ENCODE measurements around the gene PROX2.

The PROX2 gene

DNA sequence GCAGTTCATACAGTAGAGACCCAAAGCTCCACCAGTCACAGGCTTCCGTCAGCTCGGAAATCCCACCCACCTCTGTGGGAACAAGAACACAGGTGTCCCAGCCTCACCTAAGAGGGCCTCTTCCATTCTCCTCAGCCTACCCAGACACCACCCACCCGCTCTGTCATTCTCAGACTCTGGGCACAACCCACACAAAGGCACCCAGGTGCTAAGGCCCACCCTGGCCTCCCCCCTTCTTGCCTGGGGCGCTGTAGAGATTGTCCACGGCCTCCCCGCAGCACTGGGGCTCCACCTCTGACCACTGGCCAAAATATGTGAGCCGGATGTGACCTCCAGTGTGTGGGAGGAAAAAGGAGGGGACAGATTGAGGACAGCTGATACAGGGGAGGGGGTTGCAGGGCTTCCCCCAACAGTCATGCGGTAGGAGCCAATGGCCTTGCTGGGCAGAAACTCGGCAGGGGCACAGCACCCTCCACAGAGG is 33.0 kb upstream of the PROX2 start:
- no peak for DNase-seq

DNA sequence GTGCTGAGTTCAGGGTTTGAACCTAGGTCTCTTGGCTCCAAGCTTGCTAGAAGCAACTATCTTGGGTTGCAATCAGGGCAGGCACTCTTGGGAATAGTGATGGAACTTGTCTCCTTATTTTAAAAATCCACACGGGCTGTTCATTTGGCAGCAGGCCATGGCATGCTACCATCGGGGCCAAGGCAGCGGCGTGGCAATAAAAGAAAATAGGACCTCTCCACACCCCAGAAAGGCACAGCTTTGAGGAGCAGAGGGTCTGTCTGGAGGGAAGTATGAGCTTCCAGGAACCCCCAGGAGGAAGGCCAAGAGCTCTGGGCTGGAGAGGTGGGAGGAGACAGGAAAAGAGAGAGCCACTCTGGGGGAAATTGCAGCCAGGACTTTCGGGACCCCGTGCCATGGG is 31.8 kb upstream of the PROX2 start:
- DNase-seq, result no peak

DNA sequence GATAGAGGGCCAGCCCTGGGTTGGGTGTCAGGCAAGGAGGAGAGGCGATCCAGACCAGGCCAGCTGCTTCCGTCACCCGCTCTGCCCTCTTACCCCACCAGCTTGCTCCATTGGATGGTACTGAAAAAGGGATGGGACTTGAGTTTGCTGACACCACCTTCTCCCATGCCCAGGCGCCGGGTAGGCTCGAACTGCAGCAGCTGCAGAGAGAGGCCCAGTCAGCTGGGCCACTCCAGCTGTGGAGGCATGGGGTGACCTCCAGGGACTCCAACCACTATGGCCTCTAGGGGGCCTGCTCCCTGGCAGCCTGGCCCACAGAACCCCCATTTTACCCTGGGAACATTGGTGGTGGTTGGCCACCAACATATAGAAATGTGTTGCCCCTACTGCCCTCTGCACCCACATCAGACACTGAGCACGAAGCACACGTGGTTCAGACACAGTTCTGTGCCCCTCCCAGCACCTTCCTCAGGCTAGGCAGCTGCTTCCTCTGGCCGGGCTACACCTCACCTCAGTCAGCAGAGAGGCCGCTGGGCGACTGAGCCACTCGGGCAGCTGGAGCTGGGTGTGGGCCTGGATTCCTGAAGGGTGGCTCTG is 31.1 kb upstream of the PROX2 start:
- DNase-seq, result no peak

DNA sequence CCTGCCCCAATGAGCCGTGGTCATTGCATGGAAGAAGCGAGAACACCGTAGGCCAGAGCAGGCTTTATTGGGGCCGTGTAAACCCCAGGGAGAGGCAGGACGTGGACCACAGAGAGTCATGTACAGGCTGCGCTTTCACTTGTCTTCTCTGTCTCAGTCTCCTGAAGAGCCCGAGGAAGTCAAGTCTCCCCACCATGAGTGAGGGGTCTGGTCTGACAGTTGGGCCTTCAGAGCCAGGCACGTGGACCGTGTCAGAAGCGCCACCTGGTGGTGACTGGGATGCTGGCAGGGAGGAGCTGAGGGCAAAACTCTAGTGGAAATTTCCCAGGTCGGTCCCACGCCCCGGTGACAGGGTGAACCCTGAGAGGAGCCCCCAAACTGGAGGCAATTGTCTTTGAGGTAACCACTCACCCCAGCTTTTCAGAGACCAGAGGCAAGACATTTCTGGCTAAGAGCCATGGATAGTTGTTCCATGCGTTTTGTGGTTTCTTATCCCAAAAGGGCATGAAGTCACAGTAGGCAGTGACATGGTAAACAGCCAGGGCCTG is 29.7 kb upstream of the PROX2 start:
- no peak for DNase-seq

DNA sequence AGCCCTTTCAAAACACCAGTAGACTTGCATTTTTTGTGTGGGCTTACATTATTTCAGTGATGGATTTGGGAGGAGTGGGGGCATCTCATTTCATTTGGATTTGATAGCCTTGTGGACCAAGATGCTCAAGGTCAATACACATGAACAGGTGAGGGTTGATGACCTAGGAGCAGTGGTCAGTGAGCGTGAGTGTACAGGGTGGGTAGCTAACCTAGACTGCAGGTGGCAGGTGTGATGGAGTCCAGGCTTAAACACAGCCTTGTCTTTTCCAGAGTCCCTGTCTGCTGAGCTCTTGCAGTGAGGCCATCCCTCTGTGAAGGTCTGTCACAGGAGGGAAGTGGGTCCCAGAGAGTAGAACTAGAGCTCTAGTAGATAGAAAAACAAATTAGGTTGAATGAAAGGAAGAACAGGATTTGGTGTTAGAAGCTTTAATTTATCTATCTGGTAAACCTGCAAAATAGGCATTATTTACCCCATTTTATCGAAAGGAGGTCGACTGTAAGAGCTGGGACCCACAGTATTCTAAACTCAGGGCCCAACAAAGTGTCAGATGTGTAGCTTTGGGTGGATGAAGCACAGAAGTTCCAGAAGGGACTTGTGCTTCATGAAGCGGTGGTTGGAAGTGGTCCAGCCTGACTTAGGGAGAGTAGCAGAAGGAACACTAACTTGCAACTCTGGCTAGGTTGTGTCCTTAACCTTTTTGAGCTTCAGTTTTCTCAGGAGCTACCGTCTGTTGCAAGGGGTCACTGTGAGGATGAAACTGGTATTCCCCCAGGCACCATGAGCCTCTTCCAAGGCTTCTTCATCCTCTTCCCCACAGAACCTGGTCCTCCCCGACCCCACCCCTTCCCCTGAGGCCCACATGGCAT is 28.9 kb upstream of the PROX2 start:
- no peak for DNase-seq

DNA sequence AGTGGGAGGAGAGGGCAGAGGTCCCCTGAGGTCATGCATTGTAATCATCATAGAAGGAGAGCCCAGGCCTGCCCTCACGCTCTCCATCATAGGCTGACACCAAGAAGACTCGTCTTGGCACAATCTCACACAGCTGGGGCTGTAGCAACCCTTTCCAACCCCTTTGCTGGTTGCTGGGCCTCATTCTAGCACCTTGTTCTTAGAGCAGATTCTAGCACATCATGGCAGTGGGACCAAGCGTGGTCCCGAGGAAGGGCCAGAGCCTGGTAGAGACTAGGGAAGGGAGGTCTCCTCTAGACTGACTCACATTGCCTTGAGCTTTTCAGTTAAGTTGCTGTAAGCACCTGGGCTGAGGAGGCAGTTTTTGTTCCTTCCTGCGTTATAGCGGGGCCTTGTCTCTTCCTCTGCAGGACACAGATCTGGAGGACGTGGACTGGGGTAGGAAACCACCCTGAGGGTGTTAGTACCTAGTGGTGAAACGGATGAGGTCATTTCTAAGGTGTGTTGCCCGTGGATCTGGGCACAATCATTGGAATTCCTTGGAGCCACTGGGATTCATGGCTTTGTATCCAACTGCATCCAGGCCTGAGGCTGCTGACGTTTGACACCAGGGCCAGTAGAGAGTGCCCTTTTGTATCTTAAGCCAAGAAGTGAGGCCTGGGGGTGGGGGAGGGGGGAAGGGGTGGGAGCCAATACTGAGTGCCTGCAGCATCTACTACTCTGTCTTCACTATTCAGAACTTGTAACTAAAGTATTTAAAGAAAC is 27.2 kb upstream of the PROX2 start:
- DNase-seq, result no peak

DNA sequence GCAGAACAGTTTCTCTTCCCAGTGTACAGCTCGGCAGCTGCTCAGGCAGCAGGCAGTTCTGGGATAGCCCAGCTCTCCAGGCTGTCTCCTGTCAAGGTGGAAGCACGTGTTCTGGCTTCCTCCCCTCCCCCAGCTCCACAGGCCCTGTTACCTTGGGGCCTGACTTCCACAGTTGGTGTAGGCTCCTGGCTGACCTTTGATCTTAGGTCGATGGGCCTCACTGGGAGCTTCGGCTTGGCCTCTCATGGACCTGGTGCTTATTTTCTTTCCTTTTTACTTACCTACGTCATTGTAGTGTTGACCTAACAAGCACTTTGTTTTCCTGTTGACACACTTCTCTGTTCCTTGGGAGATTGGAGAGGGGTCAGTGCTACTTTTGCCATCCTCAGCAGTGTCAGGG is 22.7 kb upstream of the PROX2 start:
- no peak for DNase-seq

DNA sequence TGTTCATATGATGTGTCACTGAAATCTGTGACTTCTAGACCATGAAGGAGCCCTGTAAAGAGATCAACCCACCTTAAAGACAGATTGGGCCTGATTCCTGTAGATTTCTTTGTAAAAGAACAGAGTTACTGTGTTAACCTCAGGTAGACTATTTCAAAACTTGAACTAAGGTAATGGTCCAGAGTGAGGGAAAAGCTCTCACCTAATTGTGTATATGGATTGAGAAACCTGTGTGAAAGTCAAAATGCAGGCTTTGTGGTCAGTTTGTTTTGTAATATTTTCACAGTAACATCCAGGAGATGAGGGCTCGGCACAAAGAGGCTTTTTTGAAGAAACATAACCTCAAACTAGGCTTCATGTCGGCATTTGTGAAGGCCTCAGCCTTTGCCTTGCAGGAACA is 22.1 kb upstream of the PROX2 start:
- no peak for DNase-seq

DNA sequence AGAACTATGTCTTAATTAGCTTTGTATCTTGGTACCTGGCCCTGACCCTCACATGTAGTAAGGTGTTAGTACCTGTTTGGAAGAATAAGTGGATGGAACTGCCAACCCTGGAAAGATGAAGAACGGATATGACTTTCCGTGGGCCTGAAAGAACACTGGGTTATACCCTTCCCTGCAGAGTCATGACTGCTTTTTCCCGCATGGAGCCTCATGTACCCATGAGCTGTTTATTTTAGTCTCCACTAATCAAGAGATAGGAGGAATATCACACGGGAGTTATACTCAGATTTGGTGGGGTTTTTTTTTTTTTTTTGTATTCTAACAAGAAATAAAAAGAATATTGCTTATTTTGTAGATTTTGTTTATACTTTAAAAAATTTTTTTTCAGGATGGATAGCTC is 21.7 kb upstream of the PROX2 start:
- DNase-seq, result no peak

DNA sequence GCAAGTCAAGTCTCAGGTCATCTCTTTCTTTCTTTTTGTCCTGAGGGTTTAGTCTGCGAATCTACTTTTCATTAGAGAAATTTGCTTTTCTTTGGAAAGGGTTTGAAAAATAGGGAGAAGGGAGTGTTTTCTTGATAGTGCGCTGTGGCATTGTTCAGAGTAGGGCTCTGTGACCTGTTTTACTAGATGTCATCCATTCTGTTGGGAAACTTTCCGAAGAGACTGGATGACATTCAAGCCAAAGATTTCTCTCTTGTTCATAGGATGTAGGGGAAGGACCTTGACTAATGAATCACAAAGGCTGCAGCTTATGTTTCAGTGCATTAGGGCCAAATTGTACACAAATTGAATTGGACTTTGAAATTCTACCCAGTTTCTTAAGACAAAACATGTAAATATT is 20.5 kb upstream of the PROX2 start:
- DNase-seq, result no peak

DNA sequence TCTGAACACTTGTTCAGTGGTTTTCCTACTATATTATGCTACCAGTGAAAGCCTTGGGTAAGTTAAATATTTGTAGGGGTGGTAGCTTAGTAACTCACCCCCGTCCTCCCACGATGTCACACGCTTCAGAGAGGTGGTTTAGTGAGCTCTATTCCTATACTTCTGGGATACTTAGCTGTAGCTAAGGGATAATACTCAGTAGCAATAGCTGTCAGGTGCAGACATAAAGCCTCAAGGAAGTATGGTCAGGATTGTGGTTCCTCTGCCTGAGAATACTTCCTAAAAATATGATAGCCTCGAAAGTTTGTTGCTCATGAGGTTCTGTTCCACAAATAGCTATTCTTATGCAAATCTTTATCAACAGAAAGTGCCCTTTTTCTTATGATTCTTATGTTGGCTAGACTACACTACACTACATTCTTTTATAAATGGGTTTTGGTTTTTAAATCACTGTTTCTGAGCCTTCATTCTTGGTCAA is 17.7 kb upstream of the PROX2 start:
- no peak for DNase-seq

DNA sequence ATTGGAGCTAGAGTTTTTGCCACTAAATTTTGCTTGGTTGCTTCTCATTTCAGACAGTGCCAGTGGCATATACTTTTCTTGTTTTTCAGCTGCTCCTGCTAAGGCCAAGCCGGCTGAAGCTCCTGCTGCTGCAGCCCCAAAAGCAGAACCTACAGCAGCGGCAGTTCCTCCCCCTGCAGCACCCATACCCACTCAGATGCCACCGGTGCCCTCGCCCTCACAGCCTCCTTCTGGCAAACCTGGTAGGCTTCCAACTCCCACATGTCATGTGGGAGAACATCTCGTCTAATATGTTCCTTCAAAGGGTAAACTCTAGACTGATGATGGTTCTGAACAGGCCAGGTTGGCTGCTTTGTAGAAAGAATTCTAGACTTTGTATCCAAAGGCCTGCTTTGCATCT is 16.8 kb upstream of the PROX2 start:
- DNase-seq, result no peak

DNA sequence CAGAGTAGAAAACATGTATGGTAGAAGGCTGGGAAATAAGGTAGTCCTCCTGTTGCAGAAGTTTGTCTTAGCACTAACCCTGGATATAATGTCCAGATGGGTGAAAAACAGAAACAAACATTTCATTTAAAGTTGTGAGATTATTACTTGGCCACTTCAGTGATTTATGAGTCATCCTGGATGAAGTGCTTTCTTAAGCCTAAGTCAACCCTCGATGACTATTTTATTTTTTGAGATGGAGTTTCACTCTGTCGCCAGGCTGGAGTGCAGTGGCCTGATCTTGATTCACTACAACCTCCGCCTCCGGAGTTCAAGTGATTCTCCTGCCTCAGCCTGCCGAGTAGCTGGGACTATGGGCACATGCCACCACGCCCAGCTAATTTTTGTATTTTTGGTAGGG is 15.9 kb upstream of the PROX2 start:
- DNase-seq, result no peak

DNA sequence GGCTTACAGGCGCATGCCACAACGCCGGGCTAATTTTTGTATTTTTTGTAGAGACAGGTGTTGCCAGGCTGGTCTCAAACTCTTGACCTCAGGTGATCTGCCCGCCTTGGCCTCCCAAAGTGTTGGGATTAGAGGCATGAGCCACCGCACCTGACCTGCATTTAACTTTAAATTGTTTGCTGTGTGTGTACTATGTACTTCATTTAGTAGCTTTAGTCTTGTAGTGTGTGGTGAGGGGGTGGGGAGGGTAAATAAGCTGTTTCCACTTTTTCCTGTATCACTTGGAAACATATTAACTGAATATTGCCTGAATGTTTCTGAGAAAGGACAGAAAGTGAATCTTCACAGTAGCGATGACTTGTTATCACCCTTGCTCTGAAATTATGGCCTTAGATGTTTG is 14.3 kb upstream of the PROX2 start:
- DNase-seq, result no peak

DNA sequence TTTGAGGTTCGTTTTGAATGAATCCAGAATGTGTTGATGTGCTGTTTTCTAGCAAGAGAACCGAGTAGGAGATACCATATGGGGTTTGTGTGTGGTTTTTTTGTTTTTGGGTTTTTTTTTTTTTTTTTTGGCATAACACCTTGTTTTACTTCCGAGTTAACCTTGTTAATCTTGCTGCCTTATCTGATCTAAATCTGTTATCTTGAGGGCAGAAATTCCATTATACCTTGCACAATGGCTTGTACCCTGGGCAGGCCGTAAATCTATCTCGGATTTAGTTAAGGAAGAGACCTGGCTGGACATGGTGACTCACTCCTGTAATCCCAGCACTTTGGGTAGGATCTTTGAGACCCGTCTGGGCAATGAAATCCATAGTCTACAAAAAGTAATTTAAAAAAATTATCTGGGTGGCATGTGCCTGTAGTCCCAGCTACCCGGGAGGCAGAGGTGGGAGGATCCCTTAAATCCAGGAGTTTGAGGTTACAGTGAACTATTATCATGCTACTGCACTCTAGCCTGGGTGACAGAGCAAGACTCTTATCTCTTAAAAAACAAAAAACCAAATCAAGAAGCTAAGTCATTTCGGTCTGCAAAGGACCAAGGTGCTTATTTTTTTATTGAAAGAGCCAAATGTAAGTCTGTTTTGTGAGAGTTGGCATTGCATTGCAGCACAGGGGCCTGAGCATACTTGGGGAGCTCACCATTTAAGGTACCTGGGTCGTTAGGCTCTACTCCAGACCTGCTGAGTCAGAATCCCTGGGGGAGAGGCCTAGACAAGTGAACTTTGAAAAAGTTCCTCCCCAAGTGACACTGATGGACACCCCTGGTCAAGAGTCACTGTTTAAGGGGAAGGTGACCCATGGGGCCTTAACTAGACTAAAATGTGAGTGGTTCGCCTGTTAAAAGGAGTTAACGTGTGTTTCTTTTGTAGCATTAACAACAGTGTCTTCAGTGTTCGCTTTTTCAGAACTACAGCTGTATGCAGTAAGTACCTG is 12.5 kb upstream of the PROX2 start:
- no peak for DNase-seq

DNA sequence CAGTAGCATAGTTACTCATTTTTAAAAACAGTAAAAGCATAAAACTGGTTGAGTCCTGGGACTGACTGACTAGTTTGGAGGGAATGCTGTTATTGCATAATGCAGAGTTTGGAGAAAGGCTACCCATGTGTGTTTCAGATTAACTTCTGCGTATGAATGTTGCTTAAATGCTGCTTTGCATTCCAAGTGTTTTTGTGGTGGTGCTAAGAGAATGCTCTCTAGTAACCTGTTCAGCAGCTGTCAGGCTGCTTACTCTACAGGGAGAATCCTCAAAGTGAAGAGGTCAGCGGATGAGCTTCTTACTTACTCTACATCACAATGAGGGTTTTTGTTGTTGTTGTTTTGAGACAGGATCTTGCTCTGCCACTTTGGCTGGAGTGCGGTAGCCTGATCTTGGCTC is 10.1 kb upstream of the PROX2 start:
- DNase-seq, result no peak

DNA sequence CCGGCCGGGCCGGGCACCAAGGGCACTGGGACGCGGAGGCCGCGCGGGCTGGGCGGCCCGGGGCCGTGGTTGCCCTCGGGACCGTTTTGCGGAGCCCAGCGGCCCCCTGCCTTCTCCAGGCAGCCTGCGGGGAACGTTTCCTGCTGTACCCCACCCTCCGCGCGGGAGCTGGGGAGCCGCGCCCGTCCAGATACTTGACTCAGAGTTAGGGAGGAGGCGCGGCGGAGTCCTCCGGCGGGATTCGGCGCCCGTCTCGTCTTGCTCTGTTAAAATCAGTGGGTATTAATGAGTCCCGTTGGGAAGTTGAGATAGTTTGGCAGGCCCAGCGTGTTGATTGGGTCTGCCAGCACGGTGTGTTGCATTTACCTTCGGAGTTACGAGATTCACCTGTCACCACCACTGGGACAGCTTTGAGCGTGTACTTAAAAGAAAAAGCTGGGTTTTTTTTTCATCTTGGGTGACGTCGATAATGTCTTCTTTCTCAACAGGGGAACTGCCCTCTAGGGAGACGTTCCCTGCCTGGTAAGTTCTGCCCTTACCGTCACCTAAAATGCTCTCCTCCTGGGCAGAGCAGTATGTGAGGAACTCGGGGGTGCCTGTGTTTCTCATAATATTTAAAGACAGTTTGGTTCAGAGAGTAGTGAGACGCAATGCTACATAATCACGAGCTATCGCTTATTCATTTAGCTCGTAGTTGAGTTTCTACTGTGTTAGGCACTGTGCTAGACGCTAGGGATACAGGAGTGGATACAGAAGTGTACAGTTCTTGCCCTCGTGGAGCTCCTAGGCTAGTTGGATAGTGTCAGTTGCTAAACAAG is 6.4 kb upstream of the PROX2 start:
- peak; percentile 52 for DNase-seq

DNA sequence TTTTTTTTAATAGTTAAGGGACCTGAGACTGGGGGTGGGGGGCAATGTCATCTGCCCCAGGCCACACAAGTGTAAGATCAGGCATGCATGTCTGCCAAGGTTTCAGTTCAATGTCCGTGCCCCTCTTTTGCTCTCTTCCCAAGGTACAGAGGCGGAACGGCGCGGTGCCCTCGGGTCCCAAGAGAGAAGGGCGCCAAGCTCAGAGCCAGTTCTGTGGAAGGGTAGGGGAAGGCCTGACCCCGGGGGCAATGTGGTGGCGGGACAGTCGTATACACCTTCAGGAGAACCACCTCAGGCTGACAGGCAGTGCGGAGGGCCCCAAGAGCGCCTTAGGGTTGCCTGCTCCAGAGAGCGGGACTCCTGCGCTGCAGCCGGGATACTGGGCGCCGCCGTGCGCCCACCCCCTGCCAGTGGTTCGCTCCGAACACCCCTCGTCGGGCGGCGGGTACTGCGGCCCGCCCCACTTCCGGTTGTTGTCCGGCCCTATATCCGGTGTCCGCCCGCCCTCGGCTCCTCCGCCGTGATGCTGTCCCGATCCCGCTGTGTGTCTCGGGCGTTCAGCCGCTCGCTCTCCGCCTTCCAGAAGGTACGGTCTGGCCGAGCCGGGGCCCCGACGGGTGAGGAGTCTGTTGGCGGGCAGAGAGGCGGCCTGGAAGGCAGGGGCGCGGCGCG is 5.6 kb upstream of the PROX2 start, which contains the start of gene DLST:
Gene DLST, plus strand, starts transcription at position 486 of the 672 bp plus-strand sequence. Its CDS starts 38 bp downstream, at position 524.
- DNase-seq, result peak; percentile 72

DNA sequence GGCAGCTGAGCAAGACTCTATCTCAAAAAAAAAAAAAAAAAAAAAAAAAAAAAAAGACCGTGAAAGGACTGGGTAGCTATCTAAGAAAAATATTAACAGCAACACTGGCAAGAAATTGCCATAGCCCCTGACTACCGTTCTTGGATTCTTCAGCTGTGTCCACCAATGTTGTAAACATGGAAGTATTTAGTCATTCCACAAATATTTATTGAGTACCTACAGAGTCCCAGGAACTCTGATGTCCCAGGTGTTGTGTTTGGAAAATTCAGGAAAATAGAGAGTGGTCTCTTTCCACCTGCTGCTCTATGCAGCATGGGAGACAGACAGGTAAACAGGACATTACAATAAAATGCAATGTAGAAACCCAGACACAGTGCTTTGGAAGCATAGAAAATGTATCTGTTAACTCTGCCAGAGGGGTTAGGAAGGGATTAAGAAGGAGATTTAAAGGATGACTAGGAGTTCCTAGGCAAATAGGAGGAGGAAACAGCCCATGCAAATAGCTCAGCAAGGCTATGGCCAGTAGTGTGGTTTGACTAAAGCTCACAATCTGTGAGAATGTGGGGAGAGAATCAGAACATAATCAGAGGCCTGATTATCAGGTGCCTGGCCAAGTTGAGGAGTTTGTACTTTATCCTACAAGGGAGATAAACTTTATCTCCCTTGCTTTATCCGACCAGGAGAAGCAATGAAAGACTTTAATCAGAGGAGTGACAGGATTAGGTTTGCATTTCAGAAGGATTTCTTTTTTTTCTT is 3.7 kb upstream of the PROX2 start:
- DNase-seq, result no peak

DNA sequence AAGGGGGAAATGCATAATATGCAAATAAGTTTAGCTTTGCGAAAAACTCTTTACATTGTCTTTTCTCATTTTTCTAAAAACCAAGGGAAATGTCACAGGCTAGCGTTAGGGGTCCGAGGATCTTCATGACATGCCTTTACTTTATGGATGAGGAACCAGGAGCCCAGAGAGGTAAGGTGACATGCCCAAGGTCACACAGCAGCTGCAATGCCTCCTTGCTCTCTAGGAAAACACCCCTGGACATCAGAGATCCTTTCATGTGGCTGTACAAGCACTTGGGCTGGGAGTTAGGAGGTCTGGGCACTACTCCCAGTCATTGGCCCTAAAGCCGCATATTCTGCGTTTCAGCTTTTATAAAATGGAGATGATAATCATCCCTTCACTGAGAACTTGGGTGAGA is 741 bp downstream of the PROX2 start:
- DNase-seq, result no peak
